Activated naive CD8-positive, alpha-beta T cell (primary cell): ENCODE results near the gene GRK3.

ENCODE experiments used
- H3K27ac Mint-ChIP-seq: one replicate; pipeline ENCODE4 v1.8.0; 2021; ENCODE audit warnings: mixed read lengths
- H3K27me3 Mint-ChIP-seq: one replicate; pipeline ENCODE4 v1.8.0; 2021; ENCODE audit warnings: mixed read lengths
- H3K36me3 Mint-ChIP-seq: one replicate; pipeline ENCODE4 v1.8.0; 2021; ENCODE audit warnings: mixed read lengths
- H3K4me1 Mint-ChIP-seq: one replicate; pipeline ENCODE4 v1.8.0; 2021; ENCODE audit warnings: low read depth, mixed read lengths
- H3K4me3 Mint-ChIP-seq: one replicate; pipeline ENCODE4 v1.8.0; 2021; ENCODE audit warnings: mild to moderate bottlenecking, mixed read lengths
- H3K9me3 Mint-ChIP-seq: one replicate; pipeline ENCODE4 v1.8.0; 2021; ENCODE audit warnings: low read depth, mixed read lengths

Gene GRK3

DNA sequence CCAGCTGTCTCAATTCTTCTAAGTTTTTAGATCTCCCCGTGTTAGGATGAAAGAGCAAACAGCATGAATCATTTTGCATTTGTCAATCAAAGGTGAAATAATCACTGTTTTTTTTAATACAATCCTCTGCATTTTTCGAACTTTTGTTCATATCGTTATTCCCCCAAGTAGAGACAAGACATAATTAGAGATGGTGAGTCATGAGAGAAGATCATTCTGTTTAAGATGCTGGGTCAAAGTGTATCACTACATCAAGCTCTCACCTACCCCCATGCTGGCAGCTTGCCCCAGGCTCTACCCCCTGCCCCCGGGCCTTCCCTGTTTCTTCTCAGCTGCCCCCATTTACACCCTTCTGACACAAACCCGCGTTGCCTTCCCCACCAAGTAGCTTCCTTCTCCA, 147.0 kb downstream of the GRK3 start:
- no peaks in the 10 kb centered on the region for H3K27me3 Mint-ChIP-seq
- no peaks in the 10 kb centered on the region for H3K4me1 Mint-ChIP-seq
- H3K4me3 Mint-ChIP-seq: no peak overlapping the region
- H3K36me3 Mint-ChIP-seq: peaks cover 2% of the 10 kb centered on the region
- no peaks in the 10 kb centered on the region for H3K9me3 Mint-ChIP-seq
- H3K27ac Mint-ChIP-seq: no peak overlapping the region

DNA sequence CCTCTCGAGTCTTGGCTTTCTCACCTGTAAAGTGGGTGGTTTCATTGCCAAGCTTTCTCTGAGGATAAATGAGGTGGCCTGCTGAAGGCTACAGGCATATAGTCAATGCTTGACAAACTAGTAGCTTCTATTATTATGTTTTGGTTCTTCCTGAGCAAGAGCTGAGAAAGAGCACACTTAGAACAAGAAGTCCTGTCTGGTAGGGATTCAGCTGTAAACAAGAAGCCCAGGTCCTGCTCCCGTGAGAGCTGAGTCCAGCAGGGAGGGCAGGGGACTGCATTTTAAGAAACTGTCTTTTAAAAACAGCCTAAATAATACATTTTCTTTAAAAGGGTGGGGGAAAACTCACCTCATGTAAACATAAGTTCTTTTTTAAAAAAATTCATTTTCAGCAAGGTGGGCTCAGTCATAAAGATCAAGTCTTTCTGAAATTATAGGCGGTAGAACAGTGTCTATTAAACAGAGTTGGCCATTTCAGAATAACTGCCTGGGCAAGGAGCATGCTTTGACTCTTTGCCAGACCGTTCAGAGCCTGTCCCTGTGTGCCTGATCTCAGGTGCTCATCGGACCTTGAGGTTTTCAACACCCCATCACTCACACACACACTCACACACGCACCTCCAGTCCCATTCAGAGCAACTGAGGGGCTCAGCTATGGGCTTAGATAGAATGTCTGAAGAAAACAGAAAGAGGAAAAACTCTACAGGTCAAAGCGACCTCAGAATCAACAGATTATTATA, 148.4 kb downstream of the GRK3 start:
- H3K9me3 Mint-ChIP-seq: no peaks in the 10 kb centered on the region
- peaks cover 2% of the 10 kb centered on the region for H3K36me3 Mint-ChIP-seq
- no peaks in the 10 kb centered on the region for H3K27me3 Mint-ChIP-seq
- no peak overlapping the region for H3K27ac Mint-ChIP-seq
- no peak overlapping the region for H3K4me3 Mint-ChIP-seq
- no peaks in the 10 kb centered on the region for H3K4me1 Mint-ChIP-seq

DNA sequence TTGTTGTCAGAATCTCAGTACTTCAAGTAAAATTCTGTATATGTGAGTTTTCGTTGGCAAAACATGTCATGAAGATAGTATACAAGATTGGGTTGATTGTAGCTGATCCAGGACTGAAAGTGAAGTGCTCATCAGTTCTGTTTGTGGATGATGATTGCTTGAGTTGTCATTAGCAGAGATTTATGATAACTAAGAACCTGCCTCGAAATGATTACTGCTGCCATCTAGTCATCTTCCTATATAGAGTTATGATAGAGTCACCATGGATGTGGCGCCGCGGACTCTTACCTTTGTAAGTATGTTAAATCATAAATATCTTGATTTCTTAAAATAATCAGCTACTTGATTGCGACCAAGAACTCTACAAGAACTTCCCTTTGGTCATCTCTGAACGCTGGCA, 149.6 kb downstream of the GRK3 start:
- H3K9me3 Mint-ChIP-seq: no peaks in the 10 kb centered on the region

DNA sequence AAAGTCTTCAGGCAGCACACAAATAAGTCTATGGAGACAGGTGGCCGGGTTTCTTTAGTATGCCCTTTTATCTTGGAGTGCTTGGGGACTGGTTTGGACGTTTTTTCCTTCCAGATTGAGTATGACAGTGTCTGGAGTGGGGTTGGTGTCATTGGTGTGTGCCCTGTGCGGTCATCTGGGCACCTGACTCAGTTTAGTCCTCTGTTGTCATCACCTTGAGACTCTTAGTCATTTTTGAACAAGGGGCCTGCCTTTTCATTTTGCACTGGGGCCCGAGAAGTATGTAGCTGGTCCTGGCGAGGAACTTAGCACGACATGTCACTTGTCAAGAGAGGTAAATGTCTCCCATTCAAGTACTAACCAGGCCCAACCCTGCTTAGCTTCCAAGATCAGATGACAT, 150.3 kb downstream of the GRK3 start:
- Mint-ChIP-seq H3K4me1 (no peaks in the 10 kb centered on the region), H3K9me3 (no peaks in the 10 kb centered on the region), H3K36me3 (peaks cover 2% of the 10 kb centered on the region), H3K27me3 (no peaks in the 10 kb centered on the region), H3K4me3 (no peak overlapping the region), H3K27ac (no peak overlapping the region)

More for the DNA sequence above, 149.6 kb downstream of the GRK3 start:
- Mint-ChIP-seq H3K4me1 (no peaks in the 10 kb centered on the region), H3K36me3 (peaks cover 2% of the 10 kb centered on the region), H3K4me3 (no peak overlapping the region), H3K27ac (no peak overlapping the region), H3K27me3 (no peaks in the 10 kb centered on the region)

DNA sequence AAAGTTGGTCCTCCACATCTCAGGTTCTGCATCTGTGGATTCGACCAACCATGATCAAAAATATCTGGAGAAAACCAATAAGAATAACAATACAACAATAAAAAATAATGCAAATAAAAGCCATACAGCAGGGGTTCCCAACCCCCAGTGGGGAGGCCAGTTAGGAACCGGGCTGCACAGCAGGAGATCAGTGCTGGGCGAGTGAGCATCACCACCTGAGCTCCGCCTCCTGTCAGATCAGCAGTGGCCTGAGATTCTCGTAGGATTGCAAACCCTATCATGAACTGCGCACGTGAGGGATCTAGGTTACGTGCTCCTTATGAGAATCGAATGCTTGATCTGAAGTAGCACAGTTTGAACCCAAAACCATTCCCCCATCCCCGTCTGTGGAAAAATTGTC, 152.2 kb downstream of the GRK3 start:
- Mint-ChIP-seq H3K36me3 (no peaks in the 10 kb centered on the region), H3K27ac (no peak overlapping the region), H3K4me3 (no peak overlapping the region), H3K4me1 (no peaks in the 10 kb centered on the region), H3K27me3 (no peaks in the 10 kb centered on the region), H3K9me3 (no peaks in the 10 kb centered on the region)

DNA sequence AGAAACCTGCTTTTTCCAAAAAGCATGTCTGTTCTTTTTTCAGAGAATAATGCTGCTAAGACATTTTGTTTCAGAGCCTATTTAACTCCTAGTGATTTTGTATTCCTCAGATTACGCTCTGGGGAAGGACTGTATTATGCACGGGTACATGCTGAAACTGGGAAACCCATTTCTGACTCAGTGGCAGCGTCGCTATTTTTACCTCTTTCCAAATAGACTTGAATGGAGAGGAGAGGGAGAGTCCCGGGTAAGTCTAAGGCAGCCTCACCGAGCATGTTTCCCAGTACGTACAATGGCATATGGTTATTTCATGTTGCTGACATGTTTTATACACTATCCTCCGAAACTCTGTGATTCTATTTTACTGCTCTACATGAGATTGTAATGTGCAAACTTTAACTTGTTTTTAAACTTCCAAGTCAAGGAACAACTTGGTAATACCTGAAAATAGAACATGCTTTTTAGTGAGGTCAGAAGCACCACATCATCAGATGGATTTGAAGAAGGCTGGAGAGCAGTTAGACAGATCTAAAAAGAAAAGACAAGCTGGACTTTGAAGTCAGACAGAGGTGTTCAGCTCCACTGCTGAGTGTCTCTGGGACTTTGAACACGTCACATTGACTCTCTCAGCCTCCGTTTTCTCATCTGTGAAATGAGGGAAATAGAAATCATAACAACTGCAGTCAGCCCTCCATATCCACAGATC, 153.8 kb downstream of the GRK3 start:
- Mint-ChIP-seq H3K27ac (no peak overlapping the region), H3K27me3 (no peaks in the 10 kb centered on the region), H3K4me3 (no peak overlapping the region), H3K9me3 (no peaks in the 10 kb centered on the region), H3K36me3 (no peaks in the 10 kb centered on the region), H3K4me1 (no peaks in the 10 kb centered on the region)

DNA sequence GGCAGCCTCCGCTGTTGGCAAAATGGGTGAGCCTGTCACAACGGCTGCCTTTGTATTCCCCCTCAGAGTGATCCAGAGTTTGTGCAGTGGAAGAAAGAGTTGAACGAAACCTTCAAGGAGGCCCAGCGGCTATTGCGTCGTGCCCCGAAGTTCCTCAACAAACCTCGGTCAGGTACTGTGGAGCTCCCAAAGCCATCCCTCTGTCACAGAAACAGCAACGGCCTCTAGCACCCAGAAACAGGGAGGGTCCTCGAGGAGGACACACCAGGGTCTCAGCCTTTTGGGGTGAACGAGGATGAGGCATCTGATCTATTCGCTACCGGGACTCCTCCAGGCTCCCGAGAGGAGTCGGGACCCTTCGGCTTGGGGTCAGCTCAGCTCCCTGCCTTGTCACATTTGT, 157.7 kb downstream of the GRK3 start:
- no peaks in the 10 kb centered on the region for H3K9me3 Mint-ChIP-seq
- H3K36me3 Mint-ChIP-seq: no peaks in the 10 kb centered on the region
- H3K4me1 Mint-ChIP-seq: no peaks in the 10 kb centered on the region
- no peak overlapping the region for H3K27ac Mint-ChIP-seq
- H3K27me3 Mint-ChIP-seq: no peaks in the 10 kb centered on the region
- H3K4me3 Mint-ChIP-seq: no peak overlapping the region

DNA sequence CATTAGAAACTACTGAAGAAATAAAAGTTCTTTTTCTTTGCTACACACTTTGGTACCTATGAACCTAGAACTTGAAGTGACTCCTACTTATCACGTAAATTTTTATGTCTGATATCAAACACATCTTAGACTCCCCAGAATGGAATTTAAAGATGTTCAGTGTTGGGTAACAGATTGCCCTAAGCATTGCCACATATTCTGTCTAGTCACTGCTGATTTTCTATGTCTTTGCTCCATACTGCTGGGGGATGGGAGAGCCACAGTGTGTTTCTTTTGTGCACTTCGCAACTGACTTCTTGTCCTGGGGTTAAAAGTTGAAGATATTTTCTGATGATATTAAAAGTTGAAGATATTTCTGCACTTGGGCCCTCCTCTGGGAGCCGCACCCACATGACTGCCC, 158.2 kb downstream of the GRK3 start:
- Mint-ChIP-seq H3K27me3 (no peaks in the 10 kb centered on the region), H3K9me3 (no peaks in the 10 kb centered on the region), H3K4me3 (no peak overlapping the region), H3K36me3 (no peaks in the 10 kb centered on the region), H3K27ac (no peak overlapping the region), H3K4me1 (no peaks in the 10 kb centered on the region)

DNA sequence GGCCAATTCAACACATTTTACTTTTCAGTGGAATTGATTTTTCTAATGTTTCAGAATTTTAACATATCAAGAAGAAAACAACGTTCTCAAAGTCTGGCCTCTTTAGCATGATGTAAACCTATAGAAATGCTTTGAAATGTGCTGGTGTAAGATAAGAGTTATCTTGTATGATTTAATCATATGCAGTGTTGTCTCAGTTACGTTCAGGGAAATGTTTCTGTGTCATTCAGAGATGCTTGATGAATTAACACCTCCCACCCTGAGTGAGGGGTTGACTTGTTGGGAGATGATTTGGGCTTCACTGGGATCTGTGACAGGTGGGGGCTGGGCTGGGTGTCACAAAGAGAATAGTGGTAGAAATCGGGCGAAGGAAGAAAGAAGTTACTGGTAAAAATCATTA, 161.8 kb downstream of the GRK3 start:
- no peaks in the 10 kb centered on the region for H3K36me3 Mint-ChIP-seq
- H3K27me3 Mint-ChIP-seq: no peaks in the 10 kb centered on the region
- no peaks in the 10 kb centered on the region for H3K9me3 Mint-ChIP-seq
- H3K4me3 Mint-ChIP-seq: no peak overlapping the region
- H3K4me1 Mint-ChIP-seq: no peaks in the 10 kb centered on the region
- no peak overlapping the region for H3K27ac Mint-ChIP-seq

DNA sequence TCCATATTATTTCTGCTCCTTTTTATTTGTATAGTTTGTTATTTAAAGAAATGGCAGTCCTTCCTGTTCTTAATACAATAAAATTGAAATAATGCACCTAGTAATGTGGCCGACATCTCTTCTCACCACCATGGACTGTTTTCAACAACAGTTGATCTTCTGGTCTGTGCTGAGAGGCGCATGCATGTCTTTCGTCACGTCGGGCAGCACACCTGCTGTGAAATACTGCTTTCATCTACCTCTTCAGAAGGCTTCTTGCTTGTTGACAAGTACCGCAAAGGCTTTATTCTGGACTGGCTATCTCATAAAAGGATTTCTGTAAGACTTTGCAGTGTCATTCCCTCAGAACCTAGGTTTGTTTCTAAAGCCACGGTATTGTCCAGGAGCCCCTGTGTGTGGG, 163.6 kb downstream of the GRK3 start:
- no peaks in the 10 kb centered on the region for H3K9me3 Mint-ChIP-seq
- H3K36me3 Mint-ChIP-seq: no peaks in the 10 kb centered on the region
- H3K27me3 Mint-ChIP-seq: no peaks in the 10 kb centered on the region
- no peak overlapping the region for H3K27ac Mint-ChIP-seq
- H3K4me3 Mint-ChIP-seq: no peak overlapping the region
- H3K4me1 Mint-ChIP-seq: no peaks in the 10 kb centered on the region

DNA sequence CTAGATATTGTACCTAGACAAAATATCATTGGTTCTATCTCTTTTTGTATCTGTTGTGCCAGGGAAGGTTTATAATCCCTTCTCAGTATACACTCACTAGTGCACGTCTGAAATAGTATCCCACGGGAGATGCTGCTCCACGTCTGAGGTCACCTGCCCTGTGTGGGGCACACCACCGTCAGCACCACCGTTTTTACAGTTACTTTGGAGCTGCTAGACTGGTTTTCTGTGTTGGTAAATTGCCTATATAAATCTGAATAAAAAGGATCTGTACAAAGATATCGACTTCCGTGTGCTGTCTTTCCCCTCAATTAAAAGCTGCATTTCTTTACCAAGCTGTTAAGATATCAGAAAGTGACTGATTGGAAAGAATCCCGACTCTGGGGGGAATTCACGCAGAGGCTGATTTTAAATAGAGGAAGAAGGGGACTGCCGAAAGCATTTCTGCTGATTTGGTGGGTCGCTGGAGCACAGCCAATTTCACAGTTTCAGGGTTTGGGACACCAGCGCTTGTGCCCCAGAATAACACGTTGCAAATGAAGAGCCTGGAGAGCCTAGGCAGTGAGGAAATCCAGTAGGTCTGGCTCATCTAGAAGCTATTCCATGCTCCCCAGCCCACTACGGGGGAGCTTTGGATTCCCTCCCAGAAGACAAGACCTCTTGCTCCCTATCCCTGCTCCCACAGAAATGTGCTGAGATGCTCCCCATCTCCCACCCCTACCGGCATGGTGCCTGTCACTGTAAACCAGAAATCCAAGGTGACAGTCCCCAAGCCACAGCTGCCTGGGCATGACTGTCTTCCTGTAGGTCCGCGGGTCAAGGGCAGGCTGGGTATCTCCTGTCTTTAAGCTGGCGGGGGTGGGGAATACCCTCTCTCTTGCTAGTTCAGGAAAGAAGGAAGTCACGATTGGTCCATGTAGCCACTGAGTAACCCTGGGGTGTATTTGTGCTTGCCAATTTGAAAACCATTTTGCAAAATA, 164.8 kb downstream of the GRK3 start:
- Mint-ChIP-seq H3K9me3 (no peaks in the 10 kb centered on the region), H3K27me3 (no peaks in the 10 kb centered on the region), H3K4me3 (no peak overlapping the region), H3K4me1 (peaks cover 3% of the 10 kb centered on the region), H3K27ac (no peak overlapping the region), H3K36me3 (no peaks in the 10 kb centered on the region)

DNA sequence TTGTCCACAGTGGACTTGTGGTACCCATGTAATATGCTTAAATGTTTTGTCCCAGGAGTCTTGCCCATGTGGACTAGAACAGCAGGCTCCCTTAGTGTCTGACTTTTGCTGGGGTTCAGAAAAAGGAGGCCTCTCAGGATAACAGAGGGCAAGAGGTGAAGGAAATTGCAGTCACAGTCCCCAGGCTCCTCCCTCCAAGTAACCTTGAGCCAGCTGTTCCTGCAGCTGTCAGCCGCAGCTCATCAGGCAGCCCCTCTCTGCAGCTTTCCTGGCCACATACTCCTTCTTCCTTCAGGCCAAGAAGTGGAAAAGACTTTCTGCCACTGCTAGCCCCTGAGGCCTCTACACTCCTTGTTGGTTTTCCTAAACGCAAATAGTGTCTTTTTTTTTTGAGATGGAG, 171.2 kb downstream of the GRK3 start:
- Mint-ChIP-seq H3K27ac (no peak overlapping the region), H3K4me3 (no peak overlapping the region), H3K27me3 (no peaks in the 10 kb centered on the region), H3K9me3 (no peaks in the 10 kb centered on the region), H3K36me3 (no peaks in the 10 kb centered on the region), H3K4me1 (peaks cover 28% of the 10 kb centered on the region)

DNA sequence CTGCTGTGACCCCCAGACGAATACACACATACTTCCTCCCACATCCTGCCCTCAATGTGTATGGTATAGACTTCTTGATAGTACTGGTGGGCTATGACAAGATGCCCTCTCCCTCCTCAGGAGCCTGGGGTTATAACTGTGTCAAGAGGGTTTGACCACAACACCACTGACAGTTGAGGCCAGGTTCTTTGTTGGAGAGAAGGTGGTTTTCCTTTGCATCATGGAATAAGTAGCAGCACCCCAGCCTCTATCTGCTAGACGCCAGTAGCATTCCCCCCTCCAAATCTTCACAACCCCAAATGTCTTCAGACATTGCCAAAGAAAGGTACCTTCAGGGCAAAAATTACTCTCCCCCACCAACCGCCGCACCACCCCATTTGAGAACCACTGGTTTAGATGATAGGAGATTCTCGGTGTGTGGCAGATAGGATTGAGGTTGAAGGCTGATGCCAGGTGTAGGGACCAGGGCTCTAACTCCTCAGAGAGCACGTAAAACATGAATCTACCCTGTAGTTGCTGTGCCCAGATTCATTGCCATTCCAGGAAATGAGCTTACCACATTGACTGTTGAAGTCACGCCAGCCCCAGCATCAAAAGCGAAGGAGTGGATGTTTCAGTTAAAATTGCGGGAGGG, 172.0 kb downstream of the GRK3 start:
- Mint-ChIP-seq H3K4me1 (peaks cover 28% of the 10 kb centered on the region), H3K27ac (peak overlapping the region; percentile 86), H3K27me3 (no peaks in the 10 kb centered on the region), H3K9me3 (no peaks in the 10 kb centered on the region), H3K4me3 (peak overlapping the region; percentile 73), H3K36me3 (no peaks in the 10 kb centered on the region)

DNA sequence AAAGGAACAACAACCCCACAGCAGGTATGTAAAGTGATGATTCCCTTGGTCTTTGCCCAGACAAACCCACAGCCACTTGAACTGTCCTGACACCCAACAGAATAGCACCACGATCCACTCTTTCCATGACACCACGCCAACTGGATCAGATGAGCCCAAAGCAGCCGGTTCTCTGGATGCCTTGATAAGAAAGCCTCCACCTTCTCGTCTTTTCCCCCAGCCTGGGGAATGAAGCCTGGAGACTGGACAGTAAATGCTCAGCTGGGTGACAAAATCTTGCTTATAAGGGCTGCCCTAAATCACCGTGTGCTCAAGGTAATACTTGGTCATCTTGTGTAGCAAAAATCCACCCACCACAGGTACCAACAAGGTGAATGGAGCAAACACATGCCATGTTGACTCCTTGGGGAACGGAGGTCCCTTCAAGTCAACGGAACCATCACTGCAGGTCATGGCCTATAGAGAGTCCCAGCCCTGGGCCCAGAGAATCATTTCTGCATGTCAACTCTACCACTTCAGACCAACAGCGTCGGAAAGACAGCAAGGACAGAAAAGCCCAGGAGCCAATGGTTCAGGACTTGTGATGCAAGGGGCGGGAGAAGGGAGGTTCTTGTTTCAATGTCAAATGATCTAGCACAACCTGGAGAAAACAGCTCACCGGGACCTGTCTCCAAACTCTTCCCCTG, 175.3 kb downstream of the GRK3 start:
- Mint-ChIP-seq H3K9me3 (no peaks in the 10 kb centered on the region), H3K27me3 (no peaks in the 10 kb centered on the region), H3K4me3 (no peak overlapping the region), H3K36me3 (no peaks in the 10 kb centered on the region), H3K27ac (peak overlapping the region; percentile 34), H3K4me1 (peaks cover 23% of the 10 kb centered on the region)
